Brain microvascular endothelial cell (primary cell): Measurements from ENCODE around the gene RAET1G.

Experiments used
- DNase-seq: peaks from one replicate; pipeline ENCODE4 v3.0.0-alpha.2; 2020
- H3K27ac ChIP-seq: fragments of 250-450 bp; sonication (Bioruptor Pico); 2 replicates; pipeline ENCODE4 v1.5.1; 2020; ENCODE audit warnings: mild to moderate bottlenecking, moderate library complexity
- H3K27me3 ChIP-seq: fragments of 250-450 bp; sonication (Bioruptor Pico); replicated peaks from 2 replicates; pipeline ENCODE4 v1.5.1; 2020; ENCODE audit warnings: mild to moderate bottlenecking
- H3K36me3 ChIP-seq: fragments of 250-450 bp; sonication (Bioruptor Pico); replicated peaks from 2 replicates; pipeline ENCODE4 v1.5.1; 2020; ENCODE audit warnings: mild to moderate bottlenecking
- H3K4me3 ChIP-seq: 2 replicates; pipeline ENCODE4 v1.5.1; 2011; ENCODE audit warnings: low read depth, mild to moderate bottlenecking, control low read depth, low read length, moderate library complexity
- CTCF ChIP-seq: IDR thresholded peaks from 2 replicates; pipeline ENCODE4 v1.5.1; 2011; ENCODE audit warnings: low read depth, mild to moderate bottlenecking, moderate library complexity, low read length, control low read depth, inconsistent platforms; ENCODE audit errors: missing control alignments
- in situ Hi-C: cut with HindIII; loops from 2 replicates; pipeline ENCODE4 v1.10.0; 2017; ENCODE audit warnings: low sequenced_read_pairs, low pct_ligation_motif_present

The RAET1G gene

GRCh38 chr6:149876241-149876933 lies 46.5 kb downstream of the RAET1G start:
- DNase-seq = no peak
- Histone ChIP-seq H3K27me3 (no peaks in the 10 kb centered on the region), H3K27ac (no peak overlapping the region), H3K4me3 (no peak overlapping the region), H3K36me3 (no peaks in the 10 kb centered on the region)
- in situ Hi-C loops = no loop called here
- TF ChIP-seq CTCF = no peak

DNA sequence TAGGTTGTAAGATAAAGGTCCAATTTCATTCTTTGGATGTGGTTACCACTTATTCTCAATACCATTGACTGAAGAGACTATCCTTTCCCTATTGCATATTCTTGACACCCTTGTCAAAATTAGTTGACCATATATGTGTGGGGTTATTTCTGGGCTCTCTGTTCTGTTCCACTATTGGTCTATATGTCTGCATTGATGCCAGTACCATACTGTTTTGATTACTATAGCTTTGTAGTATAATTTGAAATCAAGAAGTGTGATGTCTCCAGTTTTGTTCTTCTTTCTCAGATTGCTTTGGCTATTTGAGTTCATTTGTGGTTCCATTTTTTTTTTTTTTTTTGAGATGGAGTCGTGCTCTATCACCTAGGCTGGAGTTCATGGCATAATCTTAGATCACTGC lies 50.7 kb downstream of the RAET1G start:
- TF ChIP-seq CTCF = no peak
- Histone ChIP-seq H3K27me3 (no peaks in the 10 kb centered on the region), H3K36me3 (no peaks in the 10 kb centered on the region), H3K4me3 (no peak overlapping the region), H3K27ac (no peak overlapping the region)
- DNase-seq = no peak
- in situ Hi-C loops = no loop called here

DNA sequence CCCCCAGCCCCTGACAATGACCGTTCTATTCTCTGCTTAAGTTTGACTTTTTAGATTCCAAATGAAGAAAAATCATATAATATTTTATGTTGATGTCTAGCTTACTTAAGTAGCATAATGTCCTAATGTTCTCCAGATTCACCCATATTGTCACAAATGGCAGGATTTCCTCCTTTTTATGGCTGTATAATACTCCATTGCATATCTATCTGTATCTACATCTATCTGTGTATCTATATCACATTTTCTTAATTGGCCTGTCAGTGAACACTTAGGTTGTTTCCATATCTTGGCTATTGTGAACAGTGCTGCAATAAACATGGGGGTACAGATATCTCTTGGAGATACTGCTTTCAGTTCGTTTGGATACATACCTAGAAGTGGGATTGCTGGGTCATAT lies 51.7 kb downstream of the RAET1G start:
- TF ChIP-seq CTCF = no peak
- Histone ChIP-seq H3K4me3 (no peak overlapping the region), H3K36me3 (no peaks in the 10 kb centered on the region)

GRCh38 chr6:149869275-149869892 lies 53.5 kb downstream of the RAET1G start:
- no peak overlapping the region for H3K27ac ChIP-seq
- H3K27me3 ChIP-seq = no peaks in the 10 kb centered on the region
- no peak overlapping the region for H3K4me3 ChIP-seq
- TF ChIP-seq CTCF = no peak
- DNase-seq = no peak
- no peaks in the 10 kb centered on the region for H3K36me3 ChIP-seq
- in situ Hi-C loops = no loop called here

More for the DNA sequence above, 51.7 kb downstream of the RAET1G start:
- DNase-seq = no peak
- in situ Hi-C loops = no loop called here
- H3K27ac ChIP-seq = no peak overlapping the region
- no peaks in the 10 kb centered on the region for H3K27me3 ChIP-seq

DNA sequence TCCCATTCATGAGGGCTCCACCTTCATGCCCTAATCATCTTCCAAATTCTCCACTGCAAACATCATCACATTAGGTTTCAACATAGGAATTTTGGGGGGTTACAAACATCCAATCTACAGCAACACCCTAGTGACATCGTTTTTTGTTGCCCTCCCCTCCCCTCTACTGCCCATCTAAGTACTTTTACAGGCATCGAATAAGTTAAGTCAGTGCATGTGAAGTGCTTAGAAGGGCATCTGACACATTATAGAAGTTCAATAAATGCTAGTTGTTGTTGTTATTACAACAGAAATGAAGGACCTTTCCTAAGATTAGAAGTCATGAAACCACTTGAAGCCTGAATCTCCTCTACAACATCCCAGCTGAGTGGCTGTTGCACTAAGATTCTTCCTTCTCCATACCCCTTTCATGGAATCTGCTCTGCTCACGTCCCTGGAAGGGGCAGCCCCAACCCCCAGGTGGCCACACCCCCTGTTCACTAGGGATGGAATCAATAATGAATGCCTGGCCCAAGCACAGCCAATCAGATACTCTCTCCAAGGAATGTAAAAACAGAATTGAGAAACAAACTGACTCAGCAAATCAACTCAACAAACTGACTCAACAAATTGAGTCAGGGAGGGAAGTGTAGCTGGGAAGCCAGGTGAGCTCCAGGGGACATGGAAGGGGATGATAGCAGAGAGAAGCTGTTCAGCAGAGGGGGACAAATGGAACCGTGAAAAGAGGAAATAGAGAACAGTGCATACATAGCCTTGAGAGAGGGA lies 54.9 kb downstream of the RAET1G start:
- H3K4me3 ChIP-seq = no peak overlapping the region
- in situ Hi-C loops = no loop called here
- no peak overlapping the region for H3K27ac ChIP-seq
- no peaks in the 10 kb centered on the region for H3K27me3 ChIP-seq
- TF ChIP-seq CTCF = no peak
- no peaks in the 10 kb centered on the region for H3K36me3 ChIP-seq
- no peak for DNase-seq
